IPS DF 19.7 (cell line): ENCODE data around the gene PEX13.
"Not testable (repeated sequence)": the region's sequence is repeated elsewhere in the genome, so short reads cannot be mapped to it uniquely, and the experiment has no call there.

Experiments used
- DNase-seq: peaks from one replicate; pipeline ENCODE4 v3.0.0-alpha.2; 2013; ENCODE audit warnings: low read depth, low spot score

The PEX13 gene

DNA sequence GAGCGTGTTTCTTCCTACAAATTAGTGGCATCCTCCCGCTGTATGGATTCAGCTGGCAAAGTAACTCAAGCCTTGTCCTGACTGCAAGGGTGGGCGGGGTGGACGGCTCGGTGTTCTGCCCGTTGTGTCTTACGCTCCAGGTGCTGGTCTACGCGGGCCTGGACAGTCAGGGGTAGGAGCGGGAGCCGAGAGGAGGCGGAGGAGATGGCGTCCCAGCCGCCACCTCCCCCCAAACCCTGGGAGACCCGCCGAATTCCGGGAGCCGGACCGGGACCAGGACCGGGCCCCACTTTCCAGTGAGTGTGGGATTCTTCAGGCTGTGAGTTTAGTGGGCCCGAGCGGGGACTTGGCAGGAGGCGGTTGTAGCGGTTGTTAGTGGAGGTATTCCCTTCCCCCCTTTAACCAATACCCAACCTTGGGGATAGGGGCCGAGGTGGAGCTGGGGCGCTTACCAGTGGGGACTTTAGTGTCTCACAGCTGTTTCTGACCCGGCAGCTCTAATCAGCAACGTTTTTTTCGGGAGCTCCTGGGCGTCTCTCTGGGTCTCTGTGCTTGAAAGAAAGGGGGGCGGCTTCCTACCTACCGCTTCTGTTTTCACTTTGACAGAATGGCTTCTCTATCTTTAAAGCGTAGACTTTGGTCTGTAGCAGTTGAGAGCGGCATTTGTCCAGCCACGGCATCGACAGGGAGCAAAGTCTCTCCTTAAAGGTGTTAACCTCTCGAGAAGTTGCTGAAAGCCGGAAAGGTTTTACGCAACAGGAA is at the start of gene PEX13, which contains the start of gene PUS10:
Gene PEX13, plus strand, starts transcription at position 165 of the 762 bp plus-strand sequence. Its CDS starts 40 bp downstream, at position 205.
Gene PUS10, minus strand, starts transcription at position 700 of the 762 bp plus-strand sequence. CDS start 6,365 bp downstream, outside the sequence.
- peak; percentile 35 for DNase-seq

- no peak for DNase-seq
Observed at GRCh38 chr2:60972889-60973656, 44.4 kb upstream of the PEX13 start.

GRCh38 chr2:60973705-60974104 is 43.8 kb upstream of the PEX13 start:
- no peak for DNase-seq

DNA sequence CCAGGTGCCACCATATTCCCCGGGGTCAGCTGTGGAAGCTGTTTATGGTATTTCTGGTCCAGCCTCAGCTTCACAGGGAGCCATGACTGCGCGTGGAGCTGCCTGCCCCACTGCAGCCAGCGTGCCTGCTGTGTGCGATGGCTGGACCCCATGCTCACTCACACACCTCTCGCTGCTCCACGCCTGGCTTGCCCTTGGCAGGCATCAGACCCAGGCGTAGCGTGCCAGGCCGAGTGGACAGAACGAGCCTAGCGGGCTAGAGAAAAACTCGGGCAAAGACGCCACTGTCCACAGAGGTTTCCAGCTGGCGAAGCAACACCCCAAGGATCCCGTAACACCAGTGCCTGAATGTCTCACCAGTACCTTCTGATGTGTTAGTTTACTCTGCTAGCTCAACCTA is 42.9 kb upstream of the PEX13 start:
- DNase-seq, result no peak

DNA sequence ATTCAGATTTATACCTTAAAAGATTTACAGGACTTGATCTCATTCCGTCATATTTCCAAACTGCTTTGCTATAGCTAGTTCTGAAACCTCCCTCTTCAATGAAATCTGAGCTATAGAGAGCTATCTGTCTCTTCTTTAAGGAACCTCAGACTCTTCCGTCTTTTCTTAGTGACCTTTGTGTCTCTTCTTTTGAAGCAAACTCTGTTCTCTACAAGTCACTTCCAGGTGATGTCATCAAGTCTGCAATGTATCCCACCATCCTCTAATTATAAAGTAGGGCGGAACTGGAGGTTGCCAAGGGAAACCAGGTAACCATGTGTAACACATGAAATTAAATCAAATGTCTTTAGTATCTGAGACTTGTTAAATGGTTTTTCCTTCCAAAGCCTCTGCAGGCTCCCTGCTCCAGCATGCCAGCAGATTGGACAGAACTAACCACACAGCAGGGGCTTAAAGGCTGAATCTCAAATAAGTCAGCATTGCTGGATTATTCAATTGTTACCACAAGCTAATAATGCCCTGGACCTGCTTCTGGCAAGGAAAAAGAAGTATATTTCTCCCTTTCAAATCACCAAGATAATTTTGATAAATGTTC is 41.2 kb upstream of the PEX13 start:
- DNase-seq, result no peak

DNA sequence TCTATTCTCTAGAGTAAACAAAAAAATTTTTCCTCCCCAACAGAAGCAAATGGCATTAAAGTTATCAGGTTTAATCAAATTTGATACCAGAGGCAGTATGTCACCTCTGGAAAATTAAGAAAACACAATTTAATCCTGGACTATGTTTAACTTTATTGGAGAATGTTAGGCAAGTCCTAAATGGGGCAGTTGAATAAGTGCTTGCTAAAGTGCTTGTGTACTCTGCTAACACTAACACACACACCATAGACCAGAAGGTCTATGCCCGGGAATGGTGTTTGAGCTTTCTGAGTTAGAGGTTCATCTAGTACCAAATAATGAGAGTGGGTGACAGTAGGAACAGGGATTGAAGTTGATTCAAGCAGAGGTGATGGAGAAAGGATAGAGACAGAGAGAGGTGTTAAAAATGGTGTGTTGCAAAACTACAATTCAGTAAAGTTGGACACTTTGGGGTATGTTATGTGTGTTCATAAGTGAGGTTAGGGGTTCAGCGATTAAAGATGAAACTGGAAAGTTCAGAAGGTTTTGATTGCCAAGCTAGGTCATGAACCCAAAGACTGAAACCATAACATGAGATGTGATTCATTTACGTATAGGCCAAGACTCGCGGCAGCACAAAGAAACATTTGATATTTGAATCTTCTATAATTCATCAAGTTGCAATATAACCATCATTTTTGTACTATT is 40.5 kb upstream of the PEX13 start:
- no peak for DNase-seq

DNA sequence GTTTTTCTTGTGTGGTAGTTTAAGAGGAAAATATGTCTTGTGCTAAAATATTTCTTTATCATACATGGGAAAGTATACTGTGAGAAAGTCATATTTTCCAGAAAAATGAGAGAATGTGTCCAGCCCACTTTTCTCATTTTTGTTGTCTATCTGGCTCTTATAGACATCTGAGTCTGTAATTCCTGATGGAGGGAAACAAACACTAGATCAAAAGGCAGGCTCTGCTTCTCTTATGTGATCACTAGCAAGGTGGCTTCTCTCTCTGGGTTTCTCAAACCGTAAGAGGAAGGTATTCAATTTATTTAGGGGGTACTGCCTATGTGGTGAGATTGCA is 40.0 kb upstream of the PEX13 start:
- no peak for DNase-seq

GRCh38 chr2:60979231-60979630 is 38.3 kb upstream of the PEX13 start:
- DNase-seq, result no peak

- no peak for DNase-seq
Observed at GRCh38 chr2:60980071-60980815, 37.3 kb upstream of the PEX13 start.

DNA sequence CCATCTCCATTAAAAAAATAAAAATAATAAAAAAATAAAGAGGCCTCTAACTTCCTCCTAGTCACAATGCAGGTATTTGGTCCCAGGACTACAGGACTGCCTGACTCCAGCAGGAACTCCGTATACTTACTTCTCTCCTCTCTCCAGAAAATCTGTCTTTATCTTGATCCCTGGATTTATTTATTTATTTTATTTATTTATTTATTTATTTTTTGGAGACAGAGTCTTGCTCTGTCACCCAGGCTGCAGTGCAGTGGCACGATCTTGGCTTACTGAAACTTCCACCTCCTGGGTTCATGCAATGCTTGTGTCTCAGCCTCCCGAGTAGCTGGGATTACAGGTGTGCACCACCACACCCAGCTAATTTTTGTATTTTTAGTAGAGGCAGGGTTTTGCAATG is 35.5 kb upstream of the PEX13 start:
- DNase-seq, result not testable (repeated sequence)

- DNase-seq, result no peak
Observed at GRCh38 chr2:60984720-60985119, 32.8 kb upstream of the PEX13 start.

DNA sequence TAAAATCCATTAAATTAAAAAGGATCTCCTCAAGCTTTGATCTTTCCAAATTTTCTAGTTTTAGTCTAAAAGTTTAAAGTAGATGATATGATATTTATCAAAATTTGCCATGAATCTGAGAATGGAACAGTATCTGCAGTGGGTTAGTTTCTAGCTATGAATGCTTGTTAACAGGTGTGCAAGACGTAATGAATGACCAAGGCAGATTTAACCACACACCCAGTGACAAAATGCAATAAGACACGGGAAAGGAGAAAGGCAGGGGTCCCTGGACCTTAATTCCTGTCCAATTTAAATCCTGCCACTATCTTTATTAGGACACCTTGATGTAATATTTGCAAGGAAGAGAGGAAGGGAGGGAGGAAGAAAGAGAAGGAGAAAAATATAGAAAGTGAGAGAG is 30.5 kb upstream of the PEX13 start:
- DNase-seq, result no peak

DNA sequence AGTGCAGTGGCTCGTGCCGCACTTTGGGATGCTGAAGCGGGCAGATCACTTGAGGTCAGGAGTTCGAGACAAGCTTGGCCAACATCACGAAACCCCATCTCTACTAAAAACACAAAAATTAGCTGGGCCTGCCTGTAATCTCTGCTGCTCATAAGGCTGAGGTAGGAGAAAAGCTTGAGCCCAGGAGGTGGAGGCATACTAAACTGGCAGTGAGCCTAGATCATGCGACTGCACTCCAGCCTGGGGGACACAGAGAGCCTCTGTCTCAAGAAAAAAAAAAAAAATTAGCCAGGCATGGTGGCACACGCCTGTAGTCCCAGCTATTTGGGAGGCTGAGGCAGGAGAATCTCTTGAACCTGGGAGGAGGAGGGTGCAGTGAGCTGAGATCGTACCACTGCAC is 29.9 kb upstream of the PEX13 start:
- not testable (repeated sequence) for DNase-seq

- no peak for DNase-seq
Observed at GRCh38 chr2:60989259-60989658, 28.3 kb upstream of the PEX13 start.

GRCh38 chr2:60991644-60992043 is 25.9 kb upstream of the PEX13 start:
- DNase-seq, result no peak

DNA sequence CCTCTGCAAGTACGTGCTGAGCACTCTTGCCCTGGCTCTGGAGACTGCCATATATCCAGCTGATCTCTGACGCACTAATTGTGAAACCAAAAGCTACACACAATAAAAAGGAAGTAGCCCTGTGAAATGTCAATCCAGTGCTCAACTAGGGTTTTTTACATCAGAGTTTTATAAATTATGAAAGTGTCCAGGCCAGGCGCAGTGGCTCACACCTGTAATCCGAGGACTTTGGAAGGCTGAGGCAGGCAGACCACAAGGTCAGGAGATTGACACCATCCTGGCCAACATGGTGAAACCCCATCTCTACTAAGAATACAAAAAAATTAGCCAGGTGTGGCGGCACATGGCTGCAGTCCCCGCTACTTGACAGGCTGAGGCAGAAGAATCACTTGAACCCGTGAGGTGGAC is 24.5 kb upstream of the PEX13 start:
- no peak for DNase-seq

DNA sequence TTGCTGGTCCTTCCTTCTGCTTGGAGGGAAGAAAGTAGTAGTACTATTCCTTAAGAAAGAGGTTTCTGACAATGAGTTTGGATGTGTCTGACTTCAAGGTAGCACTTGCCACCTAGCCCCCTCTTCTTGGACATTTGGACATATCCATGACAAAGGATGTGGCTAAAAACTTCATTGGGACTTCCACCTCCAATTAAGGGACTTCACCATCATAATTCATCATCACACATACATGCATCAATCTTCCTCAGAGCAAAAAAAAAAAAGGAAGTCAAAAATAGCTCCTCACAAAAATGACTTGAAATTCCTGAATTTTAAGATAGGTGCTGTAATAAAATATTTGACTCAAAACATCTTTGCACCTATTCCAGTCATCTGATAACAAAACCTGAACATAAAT is 23.4 kb upstream of the PEX13 start:
- no peak for DNase-seq

DNA sequence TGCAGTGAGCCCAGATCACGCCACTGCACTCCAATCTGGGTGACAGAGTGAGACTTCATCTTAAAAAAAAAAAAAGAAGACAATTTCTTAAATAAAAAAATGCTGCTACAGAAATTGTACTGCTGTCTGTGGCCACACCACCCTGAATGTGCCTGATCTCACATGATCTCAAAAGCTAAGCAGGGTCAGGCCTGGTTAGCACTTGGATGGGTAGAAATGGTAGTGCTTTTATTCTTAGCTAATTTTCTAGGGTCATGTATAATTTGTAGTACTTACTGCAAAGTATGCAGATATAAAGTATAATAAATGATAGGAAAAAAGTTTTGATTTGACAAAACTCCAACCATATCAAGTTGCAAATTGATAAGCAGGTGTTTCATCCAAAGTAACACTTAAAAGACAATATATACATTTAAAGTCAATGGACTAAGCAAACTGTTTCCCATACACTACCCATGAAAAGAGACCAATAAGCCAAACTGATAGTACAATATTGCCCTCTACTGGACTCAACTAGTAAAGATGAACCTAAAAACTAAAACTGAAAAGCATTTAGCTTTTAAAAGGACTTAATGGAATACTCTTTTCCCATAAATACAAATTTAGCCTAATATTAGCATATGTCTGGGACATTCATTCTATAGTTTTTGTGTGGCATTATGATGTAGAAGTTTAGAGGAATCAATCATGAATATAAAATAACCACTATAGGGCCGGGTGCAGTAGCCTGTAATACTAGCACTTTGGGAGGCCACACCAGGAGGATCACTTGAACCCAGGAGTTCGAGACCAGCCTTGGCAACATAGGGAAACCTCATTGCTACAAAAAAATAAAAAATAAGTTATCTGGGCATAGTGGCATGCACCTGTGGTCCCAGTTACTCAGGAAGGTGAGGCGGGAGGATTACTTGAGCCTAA is 18.6 kb upstream of the PEX13 start:
- DNase-seq, result peak; percentile 12

GRCh38 chr2:61005736-61006135 is 11.8 kb upstream of the PEX13 start:
- DNase-seq, result no peak

DNA sequence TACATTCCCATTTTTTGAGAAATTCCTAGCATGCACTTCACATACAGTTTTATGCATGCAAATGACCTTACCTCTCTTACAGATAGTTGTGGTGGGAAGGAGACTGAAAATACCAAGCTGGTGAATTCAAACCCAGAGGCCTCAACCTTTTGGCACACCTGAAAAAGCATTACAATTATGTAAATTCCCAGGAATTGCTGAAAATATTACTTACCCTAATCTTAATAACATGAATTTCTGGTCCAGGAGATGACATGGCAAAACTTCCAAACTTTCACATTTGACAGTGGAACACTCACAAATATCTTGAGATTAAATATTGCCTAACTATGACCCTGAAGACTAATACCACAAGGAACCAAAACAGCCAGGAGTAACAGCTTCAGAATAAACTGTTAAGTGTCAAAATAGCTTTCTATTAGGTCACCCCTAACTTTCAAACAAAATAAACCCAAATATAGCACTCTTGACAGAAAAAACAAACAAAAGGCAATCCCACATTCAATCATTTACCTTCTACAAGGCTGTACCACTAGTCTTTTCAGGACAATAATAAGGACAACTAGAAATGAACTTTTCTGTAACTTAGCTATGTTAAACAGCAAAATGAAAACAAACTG is 10.9 kb upstream of the PEX13 start:
- DNase-seq, result no peak
